Measurements from ENCODE around the gene NRAP.

Gene NRAP

DNA sequence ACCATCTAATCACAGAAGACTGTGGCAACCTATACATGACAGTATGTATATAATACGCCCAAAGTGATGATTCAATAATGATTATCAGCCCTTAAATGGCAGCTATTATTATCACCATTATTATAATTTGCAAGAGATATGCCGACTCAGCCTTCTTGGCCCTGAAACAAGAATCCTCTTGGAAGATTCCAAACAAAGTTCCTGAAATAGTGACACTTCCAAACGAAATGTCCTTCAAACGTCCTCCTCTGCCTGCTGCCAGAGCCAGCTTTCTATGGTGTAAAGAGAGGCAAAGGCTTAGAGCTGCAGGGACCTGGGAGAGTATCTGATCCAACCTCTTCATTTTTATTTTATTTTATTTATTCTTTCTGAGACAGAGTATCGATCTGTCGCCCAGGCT lies 36.0 kb downstream of the NRAP start:
- no peaks in the 10 kb centered on the region for H3K4me1 ChIP-seq (ENCODE audit: insufficient read depth, low read length)
- no peak overlapping the region for H2AFZ ChIP-seq (ENCODE audit: low read depth, low read length)
- no peak overlapping the region for H3K9ac ChIP-seq (ENCODE audit: low read depth, low read length)
- no peaks in the 10 kb centered on the region for H3K9me3 ChIP-seq (ENCODE audit: insufficient read depth, low read length, severe bottlenecking)
- TF ChIP-seq EZH2 (IDR thresholded peaks at IDR 0.05; ENCODE audit: borderline replicate concordance, low read depth, low read length, severe bottlenecking), result no peak
- TF ChIP-seq, protein P1, sequence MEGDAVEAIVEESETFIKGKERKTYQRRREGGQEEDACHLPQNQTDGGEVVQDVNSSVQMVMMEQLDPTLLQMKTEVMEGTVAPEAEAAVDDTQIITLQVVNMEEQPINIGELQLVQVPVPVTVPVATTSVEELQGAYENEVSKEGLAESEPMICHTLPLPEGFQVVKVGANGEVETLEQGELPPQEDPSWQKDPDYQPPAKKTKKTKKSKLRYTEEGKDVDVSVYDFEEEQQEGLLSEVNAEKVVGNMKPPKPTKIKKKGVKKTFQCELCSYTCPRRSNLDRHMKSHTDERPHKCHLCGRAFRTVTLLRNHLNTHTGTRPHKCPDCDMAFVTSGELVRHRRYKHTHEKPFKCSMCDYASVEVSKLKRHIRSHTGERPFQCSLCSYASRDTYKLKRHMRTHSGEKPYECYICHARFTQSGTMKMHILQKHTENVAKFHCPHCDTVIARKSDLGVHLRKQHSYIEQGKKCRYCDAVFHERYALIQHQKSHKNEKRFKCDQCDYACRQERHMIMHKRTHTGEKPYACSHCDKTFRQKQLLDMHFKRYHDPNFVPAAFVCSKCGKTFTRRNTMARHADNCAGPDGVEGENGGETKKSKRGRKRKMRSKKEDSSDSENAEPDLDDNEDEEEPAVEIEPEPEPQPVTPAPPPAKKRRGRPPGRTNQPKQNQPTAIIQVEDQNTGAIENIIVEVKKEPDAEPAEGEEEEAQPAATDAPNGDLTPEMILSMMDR (IDR thresholded peaks at IDR 0.05; ENCODE audit: borderline replicate concordance, extremely low read depth, low read length, poor library complexity, severe bottlenecking), result no peak
- H3K79me2 ChIP-seq (ENCODE audit: insufficient read depth, low read length), result no peaks in the 10 kb centered on the region
- H4K20me1 ChIP-seq (ENCODE audit: insufficient read depth, low read length), result no peaks in the 10 kb centered on the region
- no peak overlapping the region for H3K27ac ChIP-seq (ENCODE audit: low read length)
- no peak overlapping the region for H3K4me3 ChIP-seq (ENCODE audit: low read depth in 1 of 2, low read length in 2 of 2)
- ATAC-seq (ENCODE audit: insufficient read depth, low read depth), result no peak
- peaks cover 7% of the 10 kb centered on the region for H3K27me3 ChIP-seq (ENCODE audit: insufficient read depth, low read length, poor library complexity)
- no peaks in the 10 kb centered on the region for H3K36me3 ChIP-seq (ENCODE audit: insufficient read depth, low read length)
- no peak for DNase-seq
- no peak overlapping the region for H3K4me2 ChIP-seq (ENCODE audit: insufficient read depth, low read length)

- no peak overlapping the region for H3K9ac ChIP-seq (ENCODE audit: low read depth, low read length)
- H3K9me3 ChIP-seq (ENCODE audit: insufficient read depth, low read length, severe bottlenecking), result no peaks in the 10 kb centered on the region
- no peaks in the 10 kb centered on the region for H3K4me1 ChIP-seq (ENCODE audit: insufficient read depth, low read length)
- H3K36me3 ChIP-seq (ENCODE audit: insufficient read depth, low read length), result no peaks in the 10 kb centered on the region
- no peaks in the 10 kb centered on the region for H3K79me2 ChIP-seq (ENCODE audit: insufficient read depth, low read length)
- DNase-seq, result no peak
- no peaks in the 10 kb centered on the region for H4K20me1 ChIP-seq (ENCODE audit: insufficient read depth, low read length)
- H3K27me3 ChIP-seq (ENCODE audit: insufficient read depth, low read length, poor library complexity), result peaks cover 10% of the 10 kb centered on the region
- H3K4me3 ChIP-seq (ENCODE audit: low read depth in 1 of 2, low read length in 2 of 2), result no peak overlapping the region
- H3K27ac ChIP-seq (ENCODE audit: low read length), result no peak overlapping the region
- H3K4me2 ChIP-seq (ENCODE audit: insufficient read depth, low read length), result no peak overlapping the region
- H2AFZ ChIP-seq (ENCODE audit: low read depth, low read length), result no peak overlapping the region
- TF ChIP-seq, protein P1 (IDR thresholded peaks at IDR 0.05; ENCODE audit: borderline replicate concordance, extremely low read depth, low read length, poor library complexity, severe bottlenecking), result no peak
- no peak for TF ChIP-seq EZH2 (IDR thresholded peaks at IDR 0.05; ENCODE audit: borderline replicate concordance, low read depth, low read length, severe bottlenecking)
- ATAC-seq (ENCODE audit: insufficient read depth, low read depth), result no peak
These were observed 37.0 kb downstream of the NRAP start for GRCh38 chr10:113626809-113627355.

DNA sequence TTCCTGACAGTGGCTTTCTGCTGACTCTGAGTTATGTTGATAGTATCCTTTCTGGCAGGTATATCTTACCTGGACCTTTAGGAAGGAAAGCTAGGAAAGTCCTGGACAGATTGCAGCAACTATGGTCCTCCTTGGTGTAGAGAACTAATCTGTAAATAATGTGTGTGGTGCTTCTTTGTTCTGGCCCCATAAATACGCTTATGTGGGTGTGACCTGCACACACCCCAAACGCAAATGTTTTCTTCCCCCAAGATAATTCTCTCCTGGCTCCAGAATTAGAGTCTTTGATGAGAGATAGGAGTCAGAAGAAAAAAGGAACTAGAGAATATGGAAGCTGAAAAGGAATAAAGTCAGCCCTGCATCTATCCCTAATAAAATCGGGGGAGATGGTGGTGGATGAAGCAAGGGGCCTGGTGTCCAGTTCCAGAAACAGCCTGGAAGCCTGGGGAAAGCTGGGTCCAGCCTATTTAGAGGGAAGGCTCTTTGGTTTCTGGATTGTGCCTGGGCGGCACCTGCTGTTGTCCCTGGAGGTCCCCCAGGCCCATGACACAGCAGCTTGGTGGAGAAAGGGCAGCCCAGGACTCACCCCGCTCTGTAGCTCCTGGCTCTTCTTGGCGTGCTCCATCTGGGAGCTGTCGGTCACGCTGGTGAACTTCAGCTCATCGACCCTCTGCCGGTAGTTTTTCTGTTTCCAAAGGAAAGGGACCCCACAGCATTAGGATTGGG lies 38.2 kb downstream of the NRAP start:
- Histone ChIP-seq H3K4me3 (ENCODE audit: low read depth in 1 of 2, low read length in 2 of 2) (no peak overlapping the region), H3K27me3 (ENCODE audit: insufficient read depth, low read length, poor library complexity) (peaks cover 14% of the 10 kb centered on the region), H2AFZ (ENCODE audit: low read depth, low read length) (no peak overlapping the region), H3K4me1 (ENCODE audit: insufficient read depth, low read length) (no peaks in the 10 kb centered on the region), H3K79me2 (ENCODE audit: insufficient read depth, low read length) (no peaks in the 10 kb centered on the region), H3K27ac (ENCODE audit: low read length) (no peak overlapping the region), H3K9ac (ENCODE audit: low read depth, low read length) (no peak overlapping the region), H3K36me3 (ENCODE audit: insufficient read depth, low read length) (no peaks in the 10 kb centered on the region), H3K4me2 (ENCODE audit: insufficient read depth, low read length) (no peak overlapping the region), H3K9me3 (ENCODE audit: insufficient read depth, low read length, severe bottlenecking) (no peaks in the 10 kb centered on the region), H4K20me1 (ENCODE audit: insufficient read depth, low read length) (no peaks in the 10 kb centered on the region)
- ATAC-seq (ENCODE audit: insufficient read depth, low read depth) (no peak), DNase-seq (no peak)
- TF ChIP-seq, protein P1 (IDR thresholded peaks at IDR 0.05; ENCODE audit: borderline replicate concordance, extremely low read depth, low read length, poor library complexity, severe bottlenecking), result no peak
- TF ChIP-seq EZH2 (IDR thresholded peaks at IDR 0.05; ENCODE audit: borderline replicate concordance, low read depth, low read length, severe bottlenecking), result no peak

Measured in DND-41 (cell line).